Thyroid gland (tissue), 4 donors: ENCODE data around the gene MEIOC. TPM values are rescaled to one million over a fixed set of nuclear protein-coding genes. Genes with fewer than 3 reads are reported as not detected.

Experiments used
- DNase-seq, 2 donors: peaks; one replicate each; pipeline ENCODE4 v3.0.0-alpha.2; 2019
- H3K27ac ChIP-seq, 3 donors: fragments of 200-600 bp; sonication (generic); 1 replicate in 2 of 3; 2 replicates in 1 of 3; pipeline ENCODE4 v1.5.1; 2016 to 2019; ENCODE audit warnings: mild to moderate bottlenecking in 1 of 3, moderate library complexity in 1 of 3
- H3K27me3 ChIP-seq: fragments of 200-600 bp; sonication (generic); one replicate; pipeline ENCODE4 v1.5.1; 2019
- H3K36me3 ChIP-seq, 2 donors: fragments of 200-600 bp; sonication (generic); one replicate each; pipeline ENCODE4 v1.5.1; 2016 to 2019
- H3K4me1 ChIP-seq, 2 donors: fragments of 200-600 bp; sonication (generic); one replicate each; pipeline ENCODE4 v1.5.1; 2017 to 2019
- H3K4me3 ChIP-seq, 3 donors: fragments of 200-600 bp; sonication (generic); replicated peaks in 1 of 3; 1 replicate in 2 of 3; 2 replicates in 1 of 3; pipeline ENCODE4 v1.5.1; 2016; ENCODE audit warnings: mild to moderate bottlenecking in 1 of 3
- H3K9me3 ChIP-seq: fragments of 200-600 bp; sonication (generic); one replicate; pipeline ENCODE4 v1.5.1; 2017
- POLR2A ChIP-seq, 2 donors: fragments of 450-650 bp; IDR thresholded peaks; one replicate each; pipeline ENCODE4 v1.6.1; 2017; ENCODE audit warnings: antibody characterized with exemption in 2 of 2, mild to moderate bottlenecking in 2 of 2, moderate library complexity in 1 of 2
- WGBS, 2 donors: methylation state at CpG; one replicate each; pipeline ENCODE4 v1.1.5; 2017; 5-methylcytosine and 5-hydroxymethylcytosine counted together
- intact Hi-C: fragments of 100-400 bp; cut with DNase I; formaldehyde crosslinking; loops from one replicate; pipeline ENCODE4 v1.15.1; 2023
- total RNA-seq, 4 donors: library from RNA; depleted of rRNA; stranded (reverse); fragments of >200 nt; gene quantifications; one replicate each; pipeline ENCODE4 v1.2.3, GENCODE V29; 2016
- TF ChIP-seq, protein P1 (sequence below), 6 experiments: fragments of 200-600 bp in 3 of 6; fragments of 450-650 bp in 3 of 6; sonication (generic) in 3 of 6; IDR thresholded peaks; one replicate each; pipeline ENCODE4 v1.5.1; 2016 to 2019; ENCODE audit warnings: antibody characterized with exemption in 6 of 6, mild to moderate bottlenecking in 2 of 6, inconsistent platforms in 1 of 6, moderate library complexity in 1 of 6

The MEIOC gene
- under 1 TPM in 2 of 4 donors, not detected in 2; 0.27 to 0.33 TPM for total RNA-seq

DNA sequence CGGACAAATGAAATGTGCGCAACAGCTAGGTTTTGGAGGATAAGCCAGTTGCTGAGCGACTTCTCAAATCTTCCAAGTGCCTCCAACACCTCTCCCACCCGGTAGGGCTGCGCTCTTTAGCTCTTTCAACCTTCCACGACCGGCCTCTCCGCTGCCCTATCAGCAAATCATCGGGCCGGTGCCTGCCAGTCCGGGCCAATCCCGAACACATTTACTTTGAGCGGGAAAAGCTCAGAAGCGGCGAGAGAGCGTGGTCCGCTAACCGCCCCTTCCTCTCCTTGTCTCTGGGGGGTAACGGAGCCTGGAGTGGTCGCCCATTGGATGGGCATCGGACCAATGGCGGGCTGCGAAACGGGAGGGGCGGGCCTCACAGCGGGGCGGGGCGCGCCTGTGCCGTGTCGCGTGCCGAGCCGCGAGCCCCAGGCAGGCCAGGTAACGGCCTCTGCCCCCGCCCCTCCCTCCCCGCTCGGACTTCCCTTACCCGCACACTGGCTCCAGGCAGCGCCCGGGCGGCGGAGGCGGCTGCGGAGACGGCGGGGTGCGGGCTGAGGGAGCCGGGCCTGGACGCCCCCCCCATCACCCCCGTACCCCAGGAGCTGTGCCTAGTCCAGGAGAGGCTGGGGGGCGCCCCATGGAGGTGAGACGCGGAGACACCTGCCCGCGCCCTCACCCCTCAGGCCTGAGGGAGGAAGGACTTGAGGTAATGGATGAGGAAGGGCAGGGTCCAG, at the start of gene MEIOC:
Gene MEIOC (plus strand): TSS at position 486 of the 728 bp plus-strand sequence. CDS start 146 bp downstream, at position 632.
- Histone ChIP-seq H3K27ac (no peak within 1 kb of the TSS), H3K27me3 (peaks cover 17% of the 10 kb centered on the region), H3K36me3 (no peaks in the 10 kb centered on the region), H3K9me3 (no peaks in the 10 kb centered on the region), H3K4me3 (peak within 1 kb of the TSS in 1 of 3 donors; percentile 12), H3K4me1 (peaks cover 0 to 8% of the 10 kb centered on the region in 2 donors)
- TF ChIP-seq, protein P1, sequence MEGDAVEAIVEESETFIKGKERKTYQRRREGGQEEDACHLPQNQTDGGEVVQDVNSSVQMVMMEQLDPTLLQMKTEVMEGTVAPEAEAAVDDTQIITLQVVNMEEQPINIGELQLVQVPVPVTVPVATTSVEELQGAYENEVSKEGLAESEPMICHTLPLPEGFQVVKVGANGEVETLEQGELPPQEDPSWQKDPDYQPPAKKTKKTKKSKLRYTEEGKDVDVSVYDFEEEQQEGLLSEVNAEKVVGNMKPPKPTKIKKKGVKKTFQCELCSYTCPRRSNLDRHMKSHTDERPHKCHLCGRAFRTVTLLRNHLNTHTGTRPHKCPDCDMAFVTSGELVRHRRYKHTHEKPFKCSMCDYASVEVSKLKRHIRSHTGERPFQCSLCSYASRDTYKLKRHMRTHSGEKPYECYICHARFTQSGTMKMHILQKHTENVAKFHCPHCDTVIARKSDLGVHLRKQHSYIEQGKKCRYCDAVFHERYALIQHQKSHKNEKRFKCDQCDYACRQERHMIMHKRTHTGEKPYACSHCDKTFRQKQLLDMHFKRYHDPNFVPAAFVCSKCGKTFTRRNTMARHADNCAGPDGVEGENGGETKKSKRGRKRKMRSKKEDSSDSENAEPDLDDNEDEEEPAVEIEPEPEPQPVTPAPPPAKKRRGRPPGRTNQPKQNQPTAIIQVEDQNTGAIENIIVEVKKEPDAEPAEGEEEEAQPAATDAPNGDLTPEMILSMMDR (IDR thresholded peaks at IDR 0.05), result no peak
- no peak for TF ChIP-seq POLR2A (IDR thresholded peaks at IDR 0.05)
- intact Hi-C loops, result no loop called here
- DNase-seq, result no peak
- WGBS, 2 donors, result 11 to 23% methylated on average over 32 to 34 of the region's 57 CpGs

DNA sequence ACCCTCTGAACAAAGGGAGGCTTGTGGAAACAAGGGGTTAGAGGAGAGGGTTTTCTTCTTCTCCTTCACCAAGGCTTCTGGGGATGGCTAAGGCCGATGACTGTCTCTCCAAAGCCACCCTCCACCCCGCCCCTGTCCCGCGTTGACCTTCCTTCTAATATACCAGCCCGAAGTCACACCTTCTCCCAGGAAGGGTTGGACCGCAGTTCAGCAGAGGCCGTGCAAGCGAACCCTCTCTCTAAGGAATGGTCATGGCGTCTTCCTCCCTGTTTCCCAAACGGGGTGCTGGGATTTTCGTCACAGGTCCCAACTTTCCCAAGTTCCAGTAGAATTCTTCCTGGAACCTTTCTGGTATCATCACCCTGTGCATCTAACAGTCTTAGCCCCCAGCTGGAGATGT, 49.6 kb upstream of the MEIOC start:
- no peak for DNase-seq
- intact Hi-C loops, result no loop called here
- TF ChIP-seq POLR2A (IDR thresholded peaks at IDR 0.05), result no peak
- TF ChIP-seq, protein P1 (IDR thresholded peaks at IDR 0.05), result no peak
- no peak overlapping the region for H3K27ac ChIP-seq
- H3K9me3 ChIP-seq, result no peaks in the 10 kb centered on the region
- WGBS, 2 donors, result 95 to 96% methylated on average over 11 of the region's 11 CpGs
- H3K27me3 ChIP-seq, result no peaks in the 10 kb centered on the region
- H3K4me3 ChIP-seq, result no peak overlapping the region
- no peaks in the 10 kb centered on the region for H3K4me1 ChIP-seq
- H3K36me3 ChIP-seq, result no peaks in the 10 kb centered on the region

DNA sequence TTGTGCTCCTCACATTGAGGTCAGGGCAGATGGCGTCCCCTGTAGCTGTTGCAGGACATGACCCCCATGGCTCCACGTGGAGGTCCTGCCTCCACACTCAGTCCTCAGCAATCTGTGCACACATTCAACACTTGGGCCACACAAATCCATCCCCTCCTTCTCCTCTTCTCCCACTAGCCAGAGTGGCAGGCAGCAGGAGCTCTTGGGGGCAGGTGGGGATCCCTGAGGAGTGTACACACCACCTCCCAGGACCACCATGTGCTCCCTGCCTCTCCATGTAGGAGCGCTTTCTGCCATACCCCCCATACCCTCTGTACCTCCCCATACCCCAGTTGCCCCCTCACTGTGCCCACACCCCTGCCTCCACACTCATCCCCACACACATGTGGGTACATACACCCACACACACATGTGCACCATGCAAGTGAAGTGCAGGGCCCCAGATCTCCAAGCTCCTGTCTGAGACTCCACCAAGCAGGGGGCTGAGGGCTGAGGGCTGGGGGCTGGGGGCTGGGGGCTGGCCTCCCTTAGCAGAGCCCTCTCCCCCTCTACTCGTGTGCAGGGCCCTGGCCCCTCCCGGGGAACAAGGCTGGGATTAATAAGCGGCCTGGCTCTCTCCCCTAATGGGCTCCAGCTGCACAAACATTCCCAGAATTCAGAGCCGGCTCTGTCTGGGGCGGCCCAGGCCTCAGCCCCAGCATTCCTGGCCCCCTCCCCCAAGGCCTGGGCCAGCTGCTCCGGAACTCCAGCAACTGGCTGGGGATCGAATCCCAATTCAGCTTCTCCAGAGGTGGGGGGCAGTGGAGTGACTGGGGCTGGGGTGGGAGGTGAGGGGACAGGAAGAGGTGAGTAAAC, 48.2 kb upstream of the MEIOC start:
- intact Hi-C loops, result no loop called here
- no peaks in the 10 kb centered on the region for H3K4me1 ChIP-seq
- DNase-seq, result no peak
- TF ChIP-seq POLR2A (IDR thresholded peaks at IDR 0.05), result no peak
- TF ChIP-seq, protein P1 (IDR thresholded peaks at IDR 0.05), result no peak
- H3K36me3 ChIP-seq, result no peaks in the 10 kb centered on the region
- H3K9me3 ChIP-seq, result no peaks in the 10 kb centered on the region
- no peaks in the 10 kb centered on the region for H3K27me3 ChIP-seq
- H3K27ac ChIP-seq, result no peak overlapping the region
- H3K4me3 ChIP-seq, result no peak overlapping the region
- 53 to 75% methylated on average over 8 of the region's 10 CpGs for WGBS, 2 donors

DNA sequence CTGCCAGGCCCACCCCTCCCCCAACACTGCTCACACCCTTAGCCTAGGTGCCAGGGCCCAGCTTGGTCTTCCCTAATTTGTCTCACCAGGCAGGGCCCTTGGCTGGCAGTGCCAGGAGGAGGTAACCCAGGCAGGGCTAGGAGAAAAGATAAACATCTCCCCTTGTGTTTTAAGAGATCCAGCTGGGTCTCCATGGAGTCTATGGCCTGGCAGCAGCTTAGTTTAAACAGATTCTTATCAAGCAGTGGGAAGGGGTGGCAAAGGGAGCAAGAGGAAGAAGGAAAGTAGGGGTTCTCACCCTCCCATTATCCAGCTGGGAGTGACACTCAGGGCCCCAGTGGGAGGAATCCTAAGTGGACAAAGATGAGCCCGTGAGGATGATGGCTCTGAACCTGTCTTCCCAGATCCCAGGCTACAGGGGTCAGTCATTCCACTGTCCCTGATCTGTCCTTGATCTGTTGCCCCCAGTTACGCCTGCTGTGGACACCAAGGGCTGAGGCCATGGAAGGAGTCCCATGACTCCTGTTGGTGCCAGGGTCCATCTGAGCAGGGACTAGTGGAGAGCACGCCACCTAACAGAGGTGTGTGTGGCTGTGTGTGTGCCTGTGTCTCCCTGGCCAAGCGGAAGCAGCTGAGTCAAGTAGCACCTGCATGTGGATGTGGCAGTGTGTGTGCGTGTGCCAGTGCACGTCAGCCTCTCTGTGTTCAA, 47.4 kb upstream of the MEIOC start:
- intact Hi-C loops, result no loop called here
- H3K4me3 ChIP-seq, result no peak overlapping the region
- 88 to 96% methylated on average over 5 to 6 of the region's 6 CpGs for WGBS, 2 donors
- no peaks in the 10 kb centered on the region for H3K27me3 ChIP-seq
- H3K27ac ChIP-seq, result no peak overlapping the region
- DNase-seq, result no peak
- H3K9me3 ChIP-seq, result no peaks in the 10 kb centered on the region
- no peaks in the 10 kb centered on the region for H3K36me3 ChIP-seq
- H3K4me1 ChIP-seq, result no peaks in the 10 kb centered on the region
- no peak for TF ChIP-seq POLR2A (IDR thresholded peaks at IDR 0.05)
- TF ChIP-seq, protein P1 (IDR thresholded peaks at IDR 0.05), result no peak
